Measurements from ENCODE around the gene TMPRSS11E.
"Not testable (repeated sequence)": the region's sequence is repeated elsewhere in the genome, so short reads cannot be mapped to it uniquely, and the experiment has no call there.

The TMPRSS11E gene

GRCh38 chr4:68462691-68463090, 15.4 kb downstream of the TMPRSS11E start:
- peak in 1 of 2 experiments; percentile 0 for DNase-seq

GRCh38 chr4:68463796-68464195, 16.5 kb downstream of the TMPRSS11E start:
- DNase-seq = no peak

GRCh38 chr4:68465058-68465457, 17.8 kb downstream of the TMPRSS11E start:
- no peak for DNase-seq

GRCh38 chr4:68466185-68466584, 18.9 kb downstream of the TMPRSS11E start:
- no peak for DNase-seq

- no peak for DNase-seq
Observed at GRCh38 chr4:68466751-68467150, 19.5 kb downstream of the TMPRSS11E start.

GRCh38 chr4:68469482-68469881, 22.2 kb downstream of the TMPRSS11E start:
- DNase-seq = no peak

GRCh38 chr4:68476191-68476590, 28.9 kb downstream of the TMPRSS11E start:
- no peak for DNase-seq

GRCh38 chr4:68489338-68489737, 42.1 kb downstream of the TMPRSS11E start:
- DNase-seq = no peak

GRCh38 chr4:68490826-68491457, 43.7 kb downstream of the TMPRSS11E start:
- no peak for DNase-seq

GRCh38 chr4:68494688-68495087, 47.4 kb downstream of the TMPRSS11E start:
- DNase-seq = no peak

- DNase-seq = peak; percentile 42 to 50
Observed at GRCh38 chr4:68498413-68499007, 51.2 kb downstream of the TMPRSS11E start.

- DNase-seq = no peak
Observed at GRCh38 chr4:68499021-68499420, 51.8 kb downstream of the TMPRSS11E start.

- DNase-seq = not testable (repeated sequence)
Observed at GRCh38 chr4:68503462-68503861, 56.2 kb downstream of the TMPRSS11E start.

GRCh38 chr4:68504836-68505235, 57.6 kb downstream of the TMPRSS11E start:
- not testable (repeated sequence) for DNase-seq

GRCh38 chr4:68505452-68505851, 58.2 kb downstream of the TMPRSS11E start:
- not testable (repeated sequence) for DNase-seq

- no peak for DNase-seq
Observed at GRCh38 chr4:68518889-68519288, 71.6 kb downstream of the TMPRSS11E start.

GRCh38 chr4:68520985-68521384, 73.7 kb downstream of the TMPRSS11E start:
- DNase-seq = no peak

- not testable (repeated sequence) for DNase-seq
Observed at GRCh38 chr4:68522232-68522631, 75.0 kb downstream of the TMPRSS11E start.

GRCh38 chr4:68535974-68536373, 88.7 kb downstream of the TMPRSS11E start:
- DNase-seq = no peak

- no peak for DNase-seq
Observed at GRCh38 chr4:68536375-68536774, 89.1 kb downstream of the TMPRSS11E start.

GRCh38 chr4:68542742-68543141, 95.5 kb downstream of the TMPRSS11E start:
- DNase-seq = not testable (repeated sequence)

All from NCI-H2081 (cell line).